ENCODE measurements around the gene MPDZ.

DNA sequence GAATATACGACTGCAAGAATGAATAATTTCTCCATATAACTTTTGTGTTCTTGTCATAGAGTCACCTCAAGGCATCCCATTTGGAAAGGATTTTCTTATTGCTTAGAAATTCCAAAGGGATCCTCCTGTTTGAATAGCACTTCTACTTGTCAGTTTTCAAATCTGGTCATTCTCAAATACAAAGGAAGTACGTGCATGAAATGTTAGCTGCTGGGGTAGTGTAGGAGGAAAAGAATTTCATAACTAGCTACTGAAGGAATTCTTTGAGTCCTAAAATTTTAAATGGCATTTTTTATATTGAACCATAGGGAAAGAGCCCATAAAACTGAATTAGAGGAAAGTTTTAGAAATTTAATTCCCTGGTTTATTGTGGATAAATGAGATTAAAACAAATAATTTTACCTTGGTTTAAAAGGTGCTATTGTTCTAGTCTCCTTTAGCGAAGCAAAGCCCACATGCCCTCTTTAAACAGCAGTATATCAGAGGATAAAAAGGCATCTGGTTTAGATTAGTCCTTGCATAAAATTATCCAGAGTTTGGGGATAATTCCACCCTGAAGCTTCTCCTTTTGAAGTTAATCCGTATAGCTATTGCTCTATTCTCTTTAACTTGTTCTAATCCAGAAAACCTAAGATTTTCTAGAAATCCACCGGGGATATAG, 2.0 kb upstream of the MPDZ start:
- TF ChIP-seq POLR2A (IDR thresholded peaks at IDR 0.05) (no peak), EP300 (IDR thresholded peaks at IDR 0.05) (no peak)
- TF ChIP-seq, protein P1, sequence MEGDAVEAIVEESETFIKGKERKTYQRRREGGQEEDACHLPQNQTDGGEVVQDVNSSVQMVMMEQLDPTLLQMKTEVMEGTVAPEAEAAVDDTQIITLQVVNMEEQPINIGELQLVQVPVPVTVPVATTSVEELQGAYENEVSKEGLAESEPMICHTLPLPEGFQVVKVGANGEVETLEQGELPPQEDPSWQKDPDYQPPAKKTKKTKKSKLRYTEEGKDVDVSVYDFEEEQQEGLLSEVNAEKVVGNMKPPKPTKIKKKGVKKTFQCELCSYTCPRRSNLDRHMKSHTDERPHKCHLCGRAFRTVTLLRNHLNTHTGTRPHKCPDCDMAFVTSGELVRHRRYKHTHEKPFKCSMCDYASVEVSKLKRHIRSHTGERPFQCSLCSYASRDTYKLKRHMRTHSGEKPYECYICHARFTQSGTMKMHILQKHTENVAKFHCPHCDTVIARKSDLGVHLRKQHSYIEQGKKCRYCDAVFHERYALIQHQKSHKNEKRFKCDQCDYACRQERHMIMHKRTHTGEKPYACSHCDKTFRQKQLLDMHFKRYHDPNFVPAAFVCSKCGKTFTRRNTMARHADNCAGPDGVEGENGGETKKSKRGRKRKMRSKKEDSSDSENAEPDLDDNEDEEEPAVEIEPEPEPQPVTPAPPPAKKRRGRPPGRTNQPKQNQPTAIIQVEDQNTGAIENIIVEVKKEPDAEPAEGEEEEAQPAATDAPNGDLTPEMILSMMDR (IDR thresholded peaks at IDR 0.05): no peak
